Endodermal cell (in vitro differentiated cells): ENCODE data around the gene MED8. TPM values are rescaled to one million over a fixed set of nuclear protein-coding genes. Genes with fewer than 3 reads are reported as not detected.

Source experiments
- DNase-seq: peaks from one replicate; pipeline ENCODE4 v3.0.0-alpha.2; 2017
- H3K27ac ChIP-seq: 2 replicates; pipeline ENCODE4 v1.5.1; 2013; ENCODE audit warnings: mild to moderate bottlenecking, low read depth, low read length, moderate library complexity
- H3K27me3 ChIP-seq: 2 replicates; pipeline ENCODE4 v1.6.1; 2013; ENCODE audit warnings: mild to moderate bottlenecking, low read length, moderate library complexity; ENCODE audit not compliant: insufficient read depth, control insufficient read depth, poor library complexity, severe bottlenecking
- H3K36me3 ChIP-seq: 2 replicates; pipeline ENCODE4 v1.7.0; 2013; ENCODE audit warnings: mild to moderate bottlenecking, low read length, moderate library complexity; ENCODE audit not compliant: control insufficient read depth, insufficient read depth
- H3K4me1 ChIP-seq: one replicate; pipeline ENCODE4 v1.7.0; 2013; ENCODE audit warnings: low read length; ENCODE audit not compliant: control insufficient read depth, insufficient read depth
- H3K4me3 ChIP-seq: 2 replicates; pipeline ENCODE4 v1.5.1; 2013; ENCODE audit warnings: mild to moderate bottlenecking, low read length, moderate library complexity
- H3K9ac ChIP-seq: 2 replicates; pipeline ENCODE4 v1.6.1; 2013; ENCODE audit warnings: mild to moderate bottlenecking, low read length, moderate library complexity; ENCODE audit not compliant: poor library complexity, severe bottlenecking; ENCODE audit errors: extremely low read depth
- H3K9me3 ChIP-seq: 2 replicates; pipeline ENCODE4 v1.6.1; 2013; ENCODE audit warnings: mild to moderate bottlenecking, low read length, moderate library complexity; ENCODE audit not compliant: control insufficient read depth
- H3K27ac Mint-ChIP-seq: 2 replicates; pipeline ENCODE4 v1.8.0; 2020; ENCODE audit warnings: mixed read lengths
- H3K27me3 Mint-ChIP-seq: 2 replicates; pipeline ENCODE4 v1.8.0; 2021; ENCODE audit warnings: mild to moderate bottlenecking, mixed read lengths; ENCODE audit not compliant: insufficient read depth
- H3K36me3 Mint-ChIP-seq: 2 replicates; pipeline ENCODE4 v1.8.0; 2020; ENCODE audit warnings: low read depth, mixed read lengths
- H3K4me1 Mint-ChIP-seq: 2 replicates; pipeline ENCODE4 v1.8.0; 2020; ENCODE audit warnings: mixed read lengths
- H3K4me3 Mint-ChIP-seq: 2 replicates; pipeline ENCODE4 v1.8.0; 2020; ENCODE audit warnings: mild to moderate bottlenecking, moderate library complexity, mixed read lengths
- H3K9me3 Mint-ChIP-seq: 2 replicates; pipeline ENCODE4 v1.8.0; 2020; ENCODE audit warnings: mild to moderate bottlenecking, mixed read lengths
- WGBS, 2 experiments: methylation state at CpG; one replicate each; pipeline versions ENCODE4 v1.1.5 to v1.1.7; 2013; ENCODE audit warnings: missing lambda C conversion rate in 2 of 2, mixed read lengths in 1 of 2; ENCODE audit not compliant: insufficient coverage in 1 of 2, insufficient read length in 1 of 2; 5-methylcytosine and 5-hydroxymethylcytosine counted together
- total RNA-seq, 2 donors: library from RNA; stranded (reverse); fragmentation: NEBNext Ultra II Directional in 1 of 2; extraction: Animal tissue kit (Norgen Biotek cat#: 25700) in 1 of 2; gene quantifications; 2 replicates in 1 of 2; 3 replicates in 1 of 2; pipeline ENCODE4 v1.2.1, GENCODE V29; 2021
- TF ChIP-seq, protein P1 (sequence below): fragments of 200-600 bp; sonication (generic); conservative IDR thresholded peaks from 2 replicates; pipeline ENCODE4 v1.5.0; 2021; ENCODE audit warnings: antibody characterized with exemption, mild to moderate bottlenecking

The MED8 gene
- total RNA-seq, 2 donors from 2014 or later: 16.1 to 18.8 TPM

DNA sequence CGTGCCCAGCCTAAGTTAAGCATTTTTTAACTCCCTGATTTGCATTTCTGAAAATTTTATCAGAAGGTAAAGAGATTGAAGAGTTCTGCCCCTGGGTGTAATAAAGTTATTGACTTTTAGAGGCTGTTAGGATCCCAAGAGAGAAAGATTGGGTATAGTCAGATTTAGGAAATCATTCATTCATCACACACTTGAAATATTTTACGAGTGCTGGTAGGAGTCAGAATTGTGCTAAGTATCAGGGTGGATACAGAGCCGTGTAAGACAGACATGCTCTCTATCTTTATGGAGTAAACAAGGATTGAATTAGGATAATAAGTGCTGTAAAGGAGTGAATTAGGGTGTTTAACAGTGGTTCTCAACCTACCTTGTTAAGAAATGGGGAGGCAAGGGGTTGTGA is 3.1 kb upstream of the MED8 start:
- Histone ChIP-seq H3K4me3 (no peak overlapping the region), H3K27me3 (no peaks in the 10 kb centered on the region), H3K4me1 (peaks cover 3% of the 10 kb centered on the region), H3K9ac (no peak overlapping the region), H3K36me3 (peaks cover 20% of the 10 kb centered on the region), H3K27ac (no peak overlapping the region), H3K9me3 (no peaks in the 10 kb centered on the region)
- Mint-ChIP-seq H3K27me3 (no peaks in the 10 kb centered on the region), H3K9me3 (no peaks in the 10 kb centered on the region), H3K4me1 (peaks cover 16% of the 10 kb centered on the region), H3K36me3 (peaks cover 13% of the 10 kb centered on the region), H3K4me3 (no peak overlapping the region), H3K27ac (no peak overlapping the region)
- WGBS, 2 experiments: 92 to 100% methylated on average over 2 to 3 of the region's 3 CpGs
- TF ChIP-seq, protein P1, sequence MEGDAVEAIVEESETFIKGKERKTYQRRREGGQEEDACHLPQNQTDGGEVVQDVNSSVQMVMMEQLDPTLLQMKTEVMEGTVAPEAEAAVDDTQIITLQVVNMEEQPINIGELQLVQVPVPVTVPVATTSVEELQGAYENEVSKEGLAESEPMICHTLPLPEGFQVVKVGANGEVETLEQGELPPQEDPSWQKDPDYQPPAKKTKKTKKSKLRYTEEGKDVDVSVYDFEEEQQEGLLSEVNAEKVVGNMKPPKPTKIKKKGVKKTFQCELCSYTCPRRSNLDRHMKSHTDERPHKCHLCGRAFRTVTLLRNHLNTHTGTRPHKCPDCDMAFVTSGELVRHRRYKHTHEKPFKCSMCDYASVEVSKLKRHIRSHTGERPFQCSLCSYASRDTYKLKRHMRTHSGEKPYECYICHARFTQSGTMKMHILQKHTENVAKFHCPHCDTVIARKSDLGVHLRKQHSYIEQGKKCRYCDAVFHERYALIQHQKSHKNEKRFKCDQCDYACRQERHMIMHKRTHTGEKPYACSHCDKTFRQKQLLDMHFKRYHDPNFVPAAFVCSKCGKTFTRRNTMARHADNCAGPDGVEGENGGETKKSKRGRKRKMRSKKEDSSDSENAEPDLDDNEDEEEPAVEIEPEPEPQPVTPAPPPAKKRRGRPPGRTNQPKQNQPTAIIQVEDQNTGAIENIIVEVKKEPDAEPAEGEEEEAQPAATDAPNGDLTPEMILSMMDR: no peak
- no peak for DNase-seq

DNA sequence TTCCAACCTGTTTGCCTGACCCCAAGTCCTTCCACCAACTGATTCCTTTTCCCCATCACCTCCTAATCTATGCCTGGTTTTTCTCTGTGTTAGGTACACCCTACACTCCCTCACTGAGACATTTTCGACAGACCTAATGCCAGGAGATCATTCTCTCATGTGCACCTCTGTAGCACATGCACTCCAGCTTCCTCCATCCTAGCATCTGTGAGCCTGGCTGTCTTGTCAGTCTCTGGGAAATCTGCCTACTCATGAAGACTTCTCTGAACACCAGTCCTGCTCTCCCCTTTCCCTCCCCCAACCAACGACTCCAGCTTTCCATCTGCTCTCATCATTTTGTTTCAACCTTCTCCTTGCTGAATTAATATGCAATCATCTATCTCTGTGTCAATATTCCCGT is 987 bp downstream of the MED8 start:
- TF ChIP-seq, protein P1: no peak
- Mint-ChIP-seq H3K27ac (peak overlapping the region; percentile 98), H3K27me3 (no peaks in the 10 kb centered on the region), H3K36me3 (peaks cover 24% of the 10 kb centered on the region), H3K4me3 (peak overlapping the region; percentile 94), H3K9me3 (no peaks in the 10 kb centered on the region), H3K4me1 (peaks cover 16% of the 10 kb centered on the region)
- Histone ChIP-seq H3K27me3 (no peaks in the 10 kb centered on the region), H3K36me3 (peaks cover 44% of the 10 kb centered on the region), H3K9ac (peak overlapping the region; percentile 79), H3K27ac (no peak overlapping the region), H3K9me3 (no peaks in the 10 kb centered on the region), H3K4me3 (peak overlapping the region; percentile 99), H3K4me1 (peaks cover 3% of the 10 kb centered on the region)
- WGBS, 2 experiments: 84 to 93% methylated on average over 3 of the region's 3 CpGs
- no peak for DNase-seq

DNA sequence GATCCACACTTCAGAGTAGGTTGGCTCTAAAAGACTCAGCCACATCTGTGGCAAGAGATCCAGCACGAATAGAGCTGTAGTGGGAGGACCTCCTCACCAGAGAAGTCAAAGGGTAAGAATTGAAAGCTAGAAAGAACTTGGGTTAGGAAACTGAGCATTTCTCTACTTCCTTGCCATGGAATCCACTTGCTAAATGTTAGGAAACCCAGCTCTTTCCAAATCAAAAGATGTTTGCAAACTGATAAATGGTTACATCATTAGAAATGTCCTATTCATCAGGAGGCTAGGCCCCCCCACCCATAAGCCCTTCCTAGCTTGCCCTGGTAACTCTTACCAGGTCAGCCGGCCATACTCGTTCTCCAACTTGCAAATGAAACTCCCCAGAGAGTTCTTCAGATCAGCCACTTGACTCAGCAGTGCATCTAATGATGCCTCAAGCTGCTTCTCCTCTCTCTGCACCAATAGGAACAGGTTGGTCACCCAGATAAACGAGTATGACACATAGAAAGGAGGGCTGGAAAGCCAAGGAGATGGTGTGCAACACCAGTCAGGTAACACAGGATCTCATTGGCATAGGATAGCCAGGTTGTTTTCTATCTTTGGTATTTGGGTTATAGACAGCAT is 1.5 kb downstream of the MED8 start:
- peak overlapping the region; percentile 94 for H3K4me3 Mint-ChIP-seq
- H3K4me3 ChIP-seq: peak overlapping the region; percentile 99
- H3K36me3 Mint-ChIP-seq: peaks cover 30% of the 10 kb centered on the region
- H3K4me1 ChIP-seq: peaks cover 3% of the 10 kb centered on the region
- H3K4me1 Mint-ChIP-seq: peaks cover 16% of the 10 kb centered on the region
- no peaks in the 10 kb centered on the region for H3K27me3 Mint-ChIP-seq
- no peaks in the 10 kb centered on the region for H3K9me3 ChIP-seq
- no peaks in the 10 kb centered on the region for H3K9me3 Mint-ChIP-seq
- no peak overlapping the region for H3K9ac ChIP-seq
- H3K27ac ChIP-seq: no peak overlapping the region
- H3K27ac Mint-ChIP-seq: peak overlapping the region; percentile 98
- H3K27me3 ChIP-seq: no peaks in the 10 kb centered on the region
- no peak for DNase-seq
- WGBS, 2 experiments: 87 to 89% methylated on average over 3 to 4 of the region's 4 CpGs
- peaks cover 50% of the 10 kb centered on the region for H3K36me3 ChIP-seq
- TF ChIP-seq, protein P1: no peak
